GM19397 (cell line): ENCODE measurements around the gene COL8A2.

Experiments used
- ATAC-seq: cut with Tn5 transposase; IDR thresholded peaks from one replicate; pipeline ENCODE4 v1.9.1; 2021; ENCODE audit warnings: mild to moderate bottlenecking, moderate library complexity; ENCODE audit not compliant: unreplicated experiment

COL8A2 gene

GRCh38 chr1:36070349-36070748 lies 54.7 kb downstream of the COL8A2 start:
- no peak for ATAC-seq

GRCh38 chr1:36068866-36069265 lies 56.2 kb downstream of the COL8A2 start:
- no peak for ATAC-seq

DNA sequence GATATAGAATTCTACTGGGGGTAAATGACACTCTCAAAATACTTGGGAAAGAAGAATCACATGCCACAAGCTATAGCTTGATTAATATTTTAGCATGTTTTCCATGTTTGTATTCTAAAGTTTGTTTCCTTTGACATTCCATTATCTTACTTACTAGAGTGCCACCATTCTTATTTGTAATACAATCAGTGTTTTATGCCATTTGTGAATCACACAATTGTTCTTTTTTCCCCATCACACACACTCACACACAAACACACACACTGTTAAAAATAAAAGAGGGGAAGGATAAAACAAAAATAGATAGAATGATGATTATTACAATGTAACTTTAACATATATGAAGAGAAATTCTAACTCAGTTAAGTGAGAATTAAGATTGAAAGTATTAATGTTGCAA lies 57.2 kb downstream of the COL8A2 start:
- no peak for ATAC-seq

GRCh38 chr1:36062315-36062714 lies 62.7 kb downstream of the COL8A2 start:
- no peak for ATAC-seq

DNA sequence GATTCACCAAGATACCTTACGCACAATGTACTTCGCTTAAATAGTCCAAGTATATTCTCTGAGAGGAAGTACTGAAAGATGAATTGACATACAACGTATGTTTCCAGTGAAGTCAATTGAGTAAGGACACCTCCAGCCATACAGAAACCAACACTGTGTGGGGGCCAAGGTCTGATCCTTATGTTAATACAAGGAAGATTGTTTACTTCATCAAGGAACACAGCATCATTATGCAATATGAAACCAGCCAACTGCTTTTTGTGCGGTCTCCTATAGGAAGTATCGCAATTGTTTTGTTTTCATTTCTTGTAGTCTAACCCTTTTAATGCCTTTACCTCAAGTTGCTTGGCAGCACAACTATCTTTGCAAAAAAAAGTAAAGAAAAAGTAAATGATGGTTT lies 69.3 kb downstream of the COL8A2 start:
- ATAC-seq: no peak

DNA sequence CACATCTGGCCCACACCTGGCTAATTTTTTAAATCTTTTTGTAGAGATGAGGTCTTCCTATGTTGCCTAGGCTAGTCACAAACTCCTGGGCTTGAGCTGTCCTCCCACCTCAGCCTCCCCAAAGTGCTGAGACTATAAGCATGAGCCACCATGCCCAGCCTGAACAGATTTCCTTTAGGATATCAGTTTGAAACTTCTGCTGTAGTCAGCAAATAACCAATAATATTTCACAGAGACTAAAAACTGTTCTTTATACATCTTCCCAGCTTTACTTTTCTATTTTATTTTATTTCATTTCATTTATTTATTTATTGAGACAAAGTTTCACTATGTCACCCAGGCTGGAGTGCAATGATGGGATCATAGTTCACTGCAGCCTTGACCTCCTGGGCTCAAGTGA lies 71.0 kb downstream of the COL8A2 start:
- no peak for ATAC-seq

GRCh38 chr1:36051821-36052220 lies 73.2 kb downstream of the COL8A2 start:
- no peak for ATAC-seq
